ENCODE results near the gene SLC9A5.

Gene SLC9A5

GRCh38 chr16:67279296-67280089, 30.7 kb downstream of the SLC9A5 start, which contains the start of gene PLEKHG4:
PLEKHG4 (plus strand) TSS chr16:67279532; CDS start chr16:67280045, 513 bp downstream.
- peak within 1 kb of the TSS; percentile 98 for H3K4me2 ChIP-seq
- H4K20me1 ChIP-seq = no peaks in the 10 kb centered on the region
- peak within 1 kb of the TSS; percentile 73 for H3K27ac ChIP-seq
- peaks cover 24% of the 10 kb centered on the region for H3K36me3 ChIP-seq
- H3K4me3 ChIP-seq = peak within 1 kb of the TSS; percentile 73
- peaks cover 37% of the 10 kb centered on the region for H3K4me1 ChIP-seq
- no peaks in the 10 kb centered on the region for H3K9me3 ChIP-seq
- TF ChIP-seq Cebpa-rat (IDR thresholded peaks at IDR 0.05) = no peak
- peaks cover 4% of the 10 kb centered on the region; the same call in 1 of the 2 replicates for H3K27me3 ChIP-seq
- peak within 1 kb of the TSS; percentile 82 for H3K9ac ChIP-seq

GRCh38 chr16:67280090-67281015, 31.6 kb downstream of the SLC9A5 start:
- H3K27ac ChIP-seq = no peak overlapping the region
- TF ChIP-seq Cebpa-rat (IDR thresholded peaks at IDR 0.05) = no peak
- peaks cover 45% of the 10 kb centered on the region for H3K4me1 ChIP-seq
- H3K4me2 ChIP-seq = 0 out of 2 replicates have a peak overlapping the region, but pooled peaks have one; percentile 98
- H3K9me3 ChIP-seq = no peaks in the 10 kb centered on the region
- no peaks in the 10 kb centered on the region for H4K20me1 ChIP-seq
- peaks cover 23% of the 10 kb centered on the region for H3K36me3 ChIP-seq
- no peak overlapping the region for H3K4me3 ChIP-seq
- H3K9ac ChIP-seq = no peak overlapping the region
- H3K27me3 ChIP-seq = peaks cover 4% of the 10 kb centered on the region; the same call in 1 of the 2 replicates

GRCh38 chr16:67281536-67282446, 33.0 kb downstream of the SLC9A5 start:
- Histone ChIP-seq H3K4me3 (no peak overlapping the region), H3K4me1 (peaks cover 45% of the 10 kb centered on the region)

GRCh38 chr16:67282447-67282805, 33.6 kb downstream of the SLC9A5 start:
- H3K27me3 ChIP-seq = peaks cover 4% of the 10 kb centered on the region; the same call in 1 of the 2 replicates
- TF ChIP-seq Cebpa-rat (IDR thresholded peaks at IDR 0.05) = no peak
- H3K4me1 ChIP-seq = peaks cover 48% of the 10 kb centered on the region
- H3K9ac ChIP-seq = no peak overlapping the region
- no peak overlapping the region for H3K4me2 ChIP-seq
- H3K9me3 ChIP-seq = no peaks in the 10 kb centered on the region
- no peak overlapping the region for H3K27ac ChIP-seq
- H4K20me1 ChIP-seq = no peaks in the 10 kb centered on the region
- no peak overlapping the region for H3K4me3 ChIP-seq
- peaks cover 3% of the 10 kb centered on the region; the same call in 1 of the 2 replicates for H3K36me3 ChIP-seq

More at GRCh38 chr16:67281536-67282446, 33.0 kb downstream of the SLC9A5 start:
- H3K27ac ChIP-seq = no peak overlapping the region
- no peaks in the 10 kb centered on the region for H4K20me1 ChIP-seq
- TF ChIP-seq Cebpa-rat (IDR thresholded peaks at IDR 0.05) = no peak
- no peaks in the 10 kb centered on the region for H3K9me3 ChIP-seq
- peaks cover 10% of the 10 kb centered on the region for H3K36me3 ChIP-seq
- H3K4me2 ChIP-seq = no peak overlapping the region
- no peak overlapping the region for H3K9ac ChIP-seq
- peaks cover 4% of the 10 kb centered on the region; the same call in 1 of the 2 replicates for H3K27me3 ChIP-seq

GRCh38 chr16:67283039-67283825, 34.5 kb downstream of the SLC9A5 start:
- H3K27me3 ChIP-seq = peaks cover 4% of the 10 kb centered on the region; the same call in 1 of the 2 replicates
- H3K9me3 ChIP-seq = no peaks in the 10 kb centered on the region
- peak overlapping the region; percentile 51; the same call in 1 of the 2 replicates for H3K9ac ChIP-seq
- no peaks in the 10 kb centered on the region for H4K20me1 ChIP-seq
- no peak overlapping the region for H3K27ac ChIP-seq
- H3K4me1 ChIP-seq = peaks cover 41% of the 10 kb centered on the region
- no peak for TF ChIP-seq Cebpa-rat (IDR thresholded peaks at IDR 0.05)
- peak overlapping the region; percentile 83 for H3K4me2 ChIP-seq
- no peaks in the 10 kb centered on the region for H3K36me3 ChIP-seq
- H3K4me3 ChIP-seq = no peak overlapping the region

- H3K4me2 ChIP-seq = peak overlapping the region; percentile 83
- no peaks in the 10 kb centered on the region for H3K27me3 ChIP-seq
- peak overlapping the region; percentile 38 for H3K27ac ChIP-seq
- H3K9ac ChIP-seq = peak overlapping the region; percentile 51
- peaks cover 35% of the 10 kb centered on the region for H3K4me1 ChIP-seq
- H4K20me1 ChIP-seq = no peaks in the 10 kb centered on the region
- H3K36me3 ChIP-seq = no peaks in the 10 kb centered on the region
- no peaks in the 10 kb centered on the region for H3K9me3 ChIP-seq
- H3K4me3 ChIP-seq = no peak overlapping the region
- no peak for TF ChIP-seq Cebpa-rat (IDR thresholded peaks at IDR 0.05)
These were observed 35.2 kb downstream of the SLC9A5 start for GRCh38 chr16:67283826-67284555.

GRCh38 chr16:67284699-67285646, 36.2 kb downstream of the SLC9A5 start:
- Histone ChIP-seq H3K4me2 (peak overlapping the region; percentile 83), H3K9ac (no peak overlapping the region), H3K4me1 (peaks cover 34% of the 10 kb centered on the region), H3K36me3 (no peaks in the 10 kb centered on the region), H3K4me3 (no peak overlapping the region), H3K27ac (peak overlapping the region; percentile 38; the same call in 1 of the 2 replicates), H3K9me3 (no peaks in the 10 kb centered on the region), H3K27me3 (no peaks in the 10 kb centered on the region), H4K20me1 (no peaks in the 10 kb centered on the region)
- TF ChIP-seq Cebpa-rat (IDR thresholded peaks at IDR 0.05) = no peak
